HCT116 (cell line): ENCODE measurements around the gene PARP9. TPM values are rescaled to one million over a fixed set of nuclear protein-coding genes. Genes with fewer than 3 reads are reported as not detected.

Experiments used
- ATAC-seq: fragments of 200-7000 bp; cut with Tn5 transposase; 2 replicates; pipeline ENCODE4 v1.9.1; 2020; ENCODE audit warnings: mild to moderate bottlenecking, moderate library complexity
- BruUV-seq: library from RNA; stranded (reverse); fragments of 400-500 nt; replicated peaks from 2 replicates; lab custom pipeline; 2021; lab: Mats Ljungman, UMichigan
- CTCF ChIA-PET: fragments of 300-600 bp; sonication (Branson Sonifier 250); formaldehyde crosslinking; loops from one replicate; lab custom pipeline; 2021; ENCODE audit warnings: antibody characterized with exemption; lab: Charles Lee
- POLR2A ChIA-PET: fragments of 300-600, 350-600 bp; sonication (Branson Sonifier 250); formaldehyde crosslinking; loops from one replicate; lab custom pipeline; 2021; ENCODE audit warnings: antibody characterized with exemption; lab: Charles Lee
- RAD21 ChIA-PET, 2 experiments: fragments of 300-600 bp; sonication (Branson Sonifier 250); formaldehyde crosslinking; loops; one replicate each; lab custom pipeline; 2023; ENCODE audit warnings: low total read pairs in 2 of 2; ENCODE audit not compliant: uncharacterized antibody in 2 of 2, unreplicated experiment in 2 of 2, low non-redundant PET in 1 of 2; lab: Charles Lee
- DNase-seq: peaks from one replicate; pipeline ENCODE4 v3.0.0-alpha.2; 2010; ENCODE audit warnings: low read depth, low spot score
- H2AFZ ChIP-seq: fragments of 200-600 bp; shearing (Covaris generic), sonication (generic); 2 replicates; pipeline ENCODE4 v1.6.1; 2017; ENCODE audit warnings: low read depth, mixed run types, mixed read lengths, antibody characterized with exemption, low read length; ENCODE audit not compliant: poor library complexity, severe bottlenecking
- H3K27ac ChIP-seq: 2 replicates; pipeline ENCODE4 v1.5.1; 2012; ENCODE audit warnings: low read depth, low read length
- H3K27me3 ChIP-seq: fragments of 200-600 bp; sonication (generic); 2 replicates; pipeline ENCODE4 v1.6.1; 2016; ENCODE audit warnings: mixed run types, low read length, mixed read lengths; ENCODE audit not compliant: insufficient read depth
- H3K36me3 ChIP-seq, 2 experiments: fragments of 200-500 bp in 1 of 2; fragments of 200-600 bp in 1 of 2; sonication (Bioruptor generic) in 1 of 2; sonication (generic) in 1 of 2; 2 replicates each; pipeline versions ENCODE4 v1.5.1 to v1.6.1; 2014 to 2016; ENCODE audit warnings: low read length in 2 of 2, inconsistent platforms in 1 of 2, mixed read lengths in 1 of 2, mixed run types in 1 of 2; ENCODE audit not compliant: insufficient read depth in 2 of 2, control insufficient read depth in 1 of 2
- H3K4me1 ChIP-seq, 2 experiments: fragments of 200-600 bp in 1 of 2; sonication (generic) in 1 of 2; 2 replicates each; pipeline versions ENCODE4 v1.5.1 to v1.6.1; 2012 to 2017; ENCODE audit warnings: low read length in 2 of 2, inconsistent platforms in 1 of 2, mild to moderate bottlenecking in 1 of 2, mixed read lengths in 1 of 2, mixed run types in 1 of 2, moderate library complexity in 1 of 2; ENCODE audit not compliant: insufficient read depth in 2 of 2, control insufficient read depth in 1 of 2
- H3K4me2 ChIP-seq: fragments of 200-600 bp; sonication (generic); 2 replicates; pipeline ENCODE4 v1.6.1; 2017; ENCODE audit warnings: mixed run types, low read length, mixed read lengths
- H3K4me3 ChIP-seq, 2 experiments: fragments of 200-600 bp in 1 of 2; sonication (generic) in 1 of 2; replicated peaks in 1 of 2; 2 replicates each; pipeline ENCODE4 v1.5.1; 2011 to 2016; ENCODE audit warnings: low read length in 2 of 2, control low read depth in 1 of 2, low read depth in 1 of 2, mild to moderate bottlenecking in 1 of 2, mixed read lengths in 1 of 2, mixed run types in 1 of 2
- H3K79me2 ChIP-seq: fragments of 200-600 bp; sonication (generic); 2 replicates; pipeline ENCODE4 v1.6.1; 2017; ENCODE audit warnings: mild to moderate bottlenecking, mixed run types, low read length, moderate library complexity, mixed read lengths; ENCODE audit not compliant: insufficient read depth
- H3K9ac ChIP-seq: fragments of 200-600 bp; sonication (generic); 2 replicates; pipeline ENCODE4 v1.6.1; 2016; ENCODE audit warnings: low read length, mixed read lengths
- H3K9me2 ChIP-seq: fragments of 200-600 bp; sonication (generic), shearing (Covaris generic); 2 replicates; pipeline ENCODE4 v1.6.1; 2017; ENCODE audit warnings: mixed run types, mild to moderate bottlenecking, moderate library complexity; ENCODE audit not compliant: insufficient read depth
- H3K9me3 ChIP-seq, 2 experiments: fragments of 200-500 bp in 1 of 2; fragments of 200-600 bp in 1 of 2; sonication (Bioruptor generic) in 1 of 2; sonication (generic) in 1 of 2; 2 replicates each; pipeline ENCODE4 v1.6.1; 2014 to 2017; ENCODE audit warnings: low read length in 2 of 2, mixed read lengths in 2 of 2, inconsistent platforms in 1 of 2, low read depth in 1 of 2, mild to moderate bottlenecking in 1 of 2, mixed run types in 1 of 2, moderate library complexity in 1 of 2; ENCODE audit not compliant: control insufficient read depth in 1 of 2, insufficient read depth in 1 of 2
- H4K20me1 ChIP-seq: fragments of 200-600 bp; sonication (generic), shearing (Covaris generic); 2 replicates; pipeline ENCODE4 v1.6.1; 2017; ENCODE audit warnings: mixed run types, mild to moderate bottlenecking, moderate library complexity; ENCODE audit not compliant: insufficient read depth
- ATF3 ChIP-seq: IDR thresholded peaks from 2 replicates; pipeline ENCODE4 v1.6.1; 2012
- CBX3 ChIP-seq: IDR thresholded peaks from 2 replicates; pipeline ENCODE4 v1.6.1; 2012; ENCODE audit warnings: low read depth
- CEBPB ChIP-seq: IDR thresholded peaks from 2 replicates; pipeline ENCODE4 v1.6.1; 2012; ENCODE audit warnings: low read depth
- EGR1 ChIP-seq: IDR thresholded peaks from 2 replicates; pipeline ENCODE4 v1.6.1; 2012; ENCODE audit warnings: low read depth
- EZH2 ChIP-seq: fragments of 200-600 bp; sonication (generic); IDR thresholded peaks from 2 replicates; pipeline ENCODE4 v1.6.1; 2017; ENCODE audit warnings: antibody characterized with exemption, mixed run types
- FOSL1 ChIP-seq: IDR thresholded peaks from 2 replicates; pipeline ENCODE4 v1.6.1; 2012; ENCODE audit warnings: low read depth
- JUND ChIP-seq: IDR thresholded peaks from 2 replicates; pipeline ENCODE4 v1.6.1; 2012
- POLR2A ChIP-seq: IDR thresholded peaks from 2 replicates; pipeline ENCODE4 v1.7.0; 2011; ENCODE audit warnings: borderline replicate concordance; ENCODE audit not compliant: insufficient read depth, insufficient read length; ENCODE audit errors: extremely low read depth
- POLR2AphosphoS5 ChIP-seq: IDR thresholded peaks from 2 replicates; pipeline ENCODE4 v1.6.1; 2011; ENCODE audit warnings: mild to moderate bottlenecking, low read depth, low read length, moderate library complexity
- REST ChIP-seq: IDR thresholded peaks from 2 replicates; pipeline ENCODE4 v1.6.1; 2012; ENCODE audit warnings: low read depth
- SIN3A ChIP-seq: IDR thresholded peaks from 2 replicates; pipeline ENCODE4 v1.6.1; 2012; ENCODE audit warnings: low read depth
- SP1 ChIP-seq: IDR thresholded peaks from 2 replicates; pipeline ENCODE4 v1.6.1; 2012; ENCODE audit warnings: low read depth
- SRF ChIP-seq: IDR thresholded peaks from 2 replicates; pipeline ENCODE4 v1.6.1; 2012; ENCODE audit warnings: low read depth
- TCF7L2 ChIP-seq: IDR thresholded peaks from 2 replicates; pipeline ENCODE4 v1.7.0; 2011; ENCODE audit warnings: borderline replicate concordance, inconsistent platforms; ENCODE audit not compliant: insufficient read depth, insufficient read length; ENCODE audit errors: extremely low read depth
- YY1 ChIP-seq: IDR thresholded peaks from 2 replicates; pipeline ENCODE4 v1.6.1; 2011; ENCODE audit warnings: low read length, low read depth, moderate library complexity, mild to moderate bottlenecking; ENCODE audit not compliant: insufficient replicate concordance; ENCODE audit errors: extremely low read depth
- ZFX ChIP-seq: fragments of 450-650 bp; IDR thresholded peaks from 2 replicates; pipeline ENCODE4 v1.6.1; 2017
- ZNF274 ChIP-seq: fragments of 200-500 bp; sonication (Bioruptor generic); IDR thresholded peaks from 2 replicates; pipeline ENCODE4 v1.6.1; 2014; ENCODE audit warnings: mild to moderate bottlenecking, low read depth, low read length, inconsistent platforms
- intact Hi-C: fragments of 100-400 bp; cut with micrococcal nuclease; formaldehyde crosslinking; loops from 2 replicates; pipeline ENCODE4 v1.10.0; 2022
- total RNA-seq: library from RNA; stranded (reverse); gene quantifications from one replicate; pipeline ENCODE4 v1.2.1, GENCODE V29; 2021; ENCODE audit not compliant: unreplicated experiment
- TF ChIP-seq, protein P1 (sequence below), 3 experiments: fragments of 200-600 bp in 1 of 3; sonication (generic) in 1 of 3; IDR thresholded peaks in 2 of 3; conservative IDR thresholded peaks in 1 of 3; 2 replicates each; pipeline ENCODE4 v1.5.1; 2012 to 2017; ENCODE audit warnings: low read depth in 2 of 3, low read length in 2 of 3, antibody characterized with exemption in 1 of 3, borderline replicate concordance in 1 of 3, control low read depth in 1 of 3, mild to moderate bottlenecking in 1 of 3, mixed read lengths in 1 of 3, mixed run types in 1 of 3, moderate library complexity in 1 of 3; ENCODE audit not compliant: insufficient read depth in 1 of 3
- TF ChIP-seq, protein P2 (sequence below): IDR thresholded peaks from 2 replicates; pipeline ENCODE4 v1.6.1; 2012

Gene PARP9
- total RNA-seq, 1 experiment from 2014 or later = 9.5 TPM

- TF ChIP-seq ZFX (no peak), JUND (no peak), EGR1 (no peak), SRF (no peak), CEBPB (no peak), ATF3 (no peak), POLR2AphosphoS5 (no peak), ZNF274 (no peak), SIN3A (no peak), CBX3 (no peak), EZH2 (no peak), POLR2A (no peak), SP1 (no peak), TCF7L2 (no peak), FOSL1 (no peak), YY1 (no peak), REST (no peak)
- TF ChIP-seq, protein P1, sequence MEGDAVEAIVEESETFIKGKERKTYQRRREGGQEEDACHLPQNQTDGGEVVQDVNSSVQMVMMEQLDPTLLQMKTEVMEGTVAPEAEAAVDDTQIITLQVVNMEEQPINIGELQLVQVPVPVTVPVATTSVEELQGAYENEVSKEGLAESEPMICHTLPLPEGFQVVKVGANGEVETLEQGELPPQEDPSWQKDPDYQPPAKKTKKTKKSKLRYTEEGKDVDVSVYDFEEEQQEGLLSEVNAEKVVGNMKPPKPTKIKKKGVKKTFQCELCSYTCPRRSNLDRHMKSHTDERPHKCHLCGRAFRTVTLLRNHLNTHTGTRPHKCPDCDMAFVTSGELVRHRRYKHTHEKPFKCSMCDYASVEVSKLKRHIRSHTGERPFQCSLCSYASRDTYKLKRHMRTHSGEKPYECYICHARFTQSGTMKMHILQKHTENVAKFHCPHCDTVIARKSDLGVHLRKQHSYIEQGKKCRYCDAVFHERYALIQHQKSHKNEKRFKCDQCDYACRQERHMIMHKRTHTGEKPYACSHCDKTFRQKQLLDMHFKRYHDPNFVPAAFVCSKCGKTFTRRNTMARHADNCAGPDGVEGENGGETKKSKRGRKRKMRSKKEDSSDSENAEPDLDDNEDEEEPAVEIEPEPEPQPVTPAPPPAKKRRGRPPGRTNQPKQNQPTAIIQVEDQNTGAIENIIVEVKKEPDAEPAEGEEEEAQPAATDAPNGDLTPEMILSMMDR (IDR thresholded peaks at IDR 0.05 in 2 of 3, conservative IDR thresholded peaks at IDR 0.05 in 1 of 3; ENCODE audit: borderline replicate concordance in 1 of 3, insufficient read depth in 1 of 3, low read depth in 2 of 3, low read length in 2 of 3) = no peak
- TF ChIP-seq, protein P2, sequence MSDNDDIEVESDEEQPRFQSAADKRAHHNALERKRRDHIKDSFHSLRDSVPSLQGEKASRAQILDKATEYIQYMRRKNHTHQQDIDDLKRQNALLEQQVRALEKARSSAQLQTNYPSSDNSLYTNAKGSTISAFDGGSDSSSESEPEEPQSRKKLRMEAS = no peak
- H3K27ac ChIP-seq = no peak overlapping the region
- H3K9me3 ChIP-seq = no peaks in the 10 kb centered on the region
- no peak overlapping the region for H3K9ac ChIP-seq
- H2AFZ ChIP-seq = no peak overlapping the region
- no peak for ATAC-seq
- H3K4me2 ChIP-seq = no peak overlapping the region
- ChIA-PET RAD21 (no interaction called here), CTCF (no interaction called here), POLR2A (no interaction called here)
- no peak overlapping the region for H3K4me3 ChIP-seq
- H4K20me1 ChIP-seq = no peaks in the 10 kb centered on the region
- BruUV-seq = no TSS peak
- no peaks in the 10 kb centered on the region for H3K9me2 ChIP-seq
- H3K27me3 ChIP-seq = no peaks in the 10 kb centered on the region
- H3K36me3 ChIP-seq = no peaks in the 10 kb centered on the region
- H3K79me2 ChIP-seq = no peaks in the 10 kb centered on the region
- no peak for DNase-seq
- intact Hi-C loops = no loop called here
- H3K4me1 ChIP-seq = no peaks in the 10 kb centered on the region
These were observed 40.8 kb downstream of the PARP9 start for GRCh38 chr3:122523317-122523716.
